ENCODE data around the gene LRRC18. TPM values are rescaled to one million over a fixed set of nuclear protein-coding genes. Genes with fewer than 3 reads are reported as not detected.

The LRRC18 gene
- total RNA-seq, 1 experiment from 2014 or later: not detected

DNA sequence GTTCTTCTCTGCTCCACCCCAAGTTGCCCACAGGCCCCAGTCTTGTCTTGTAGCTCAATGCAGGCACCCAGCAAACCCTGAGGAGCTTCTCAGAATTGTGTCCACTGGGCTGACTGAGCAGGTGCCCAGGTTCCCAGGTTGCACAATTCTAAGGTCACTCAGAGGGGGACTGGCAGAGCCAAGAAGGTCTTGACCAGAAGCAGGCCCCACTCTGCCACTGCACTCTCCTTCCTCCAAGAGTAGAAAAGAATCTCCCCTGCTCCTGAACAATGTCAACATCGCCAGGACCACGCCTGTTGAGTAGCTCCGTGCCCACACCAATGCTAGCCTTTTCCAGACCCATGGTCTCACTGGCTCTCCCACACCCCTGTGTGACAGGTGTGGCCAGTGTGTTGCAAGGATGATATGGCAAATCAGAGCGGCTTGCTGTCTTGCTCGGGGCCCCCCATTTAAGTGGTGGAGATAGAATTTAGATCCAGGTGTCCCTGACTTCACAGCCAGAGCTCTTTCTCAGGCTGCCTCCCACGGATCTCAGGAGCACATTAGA is 577 bp downstream of the LRRC18 start:
- Histone ChIP-seq H2AFZ (ENCODE audit: low read length) (no peak overlapping the region), H4K8ac (replicated peaks; ENCODE audit: insufficient read length, low read depth, low read length) (no peak overlapping the region), H2BK120ac (ENCODE audit: low read depth, low read length, poor library complexity, severe bottlenecking) (no peak overlapping the region), H4K5ac (ENCODE audit: insufficient read length, low read depth, low read length) (no peak overlapping the region), H3K14ac (ENCODE audit: insufficient read depth, low read length) (no peak overlapping the region), H3K4me2 (ENCODE audit: insufficient read depth, insufficient read length, low read length) (no peak overlapping the region), H2BK5ac (ENCODE audit: insufficient read length, low read length) (no peak overlapping the region), H3K4ac (ENCODE audit: low read depth, low read length) (no peak overlapping the region), H3K79me1 (ENCODE audit: insufficient read depth, low read depth, low read length, poor library complexity, severe bottlenecking) (no peaks in the 10 kb centered on the region), H3K56ac (ENCODE audit: insufficient read length, low read depth, low read length) (no peak overlapping the region), H2BK12ac (ENCODE audit: insufficient read length, low read depth, low read length) (no peak overlapping the region), H3K9me3 (ENCODE audit: control insufficient read depth, low read depth, low read length) (no peaks in the 10 kb centered on the region), H3K27ac (ENCODE audit: insufficient read length, low read depth, low read length) (no peak overlapping the region), H4K20me1 (ENCODE audit: control insufficient read depth, insufficient read depth, insufficient read length) (no peaks in the 10 kb centered on the region), H3T11ph (ENCODE audit: low read length) (no peak overlapping the region), H3K9ac (ENCODE audit: extremely low read depth, insufficient read length, low read length) (no peak overlapping the region), H3K4me1 (ENCODE audit: insufficient read depth, low read length) (no peaks in the 10 kb centered on the region), H3K27me3 (ENCODE audit: insufficient read depth, low read length) (no peaks in the 10 kb centered on the region), H2AK5ac (ENCODE audit: insufficient read length, low read length) (no peak overlapping the region), H2BK15ac (ENCODE audit: low read depth, low read length) (no peak overlapping the region), H2BK20ac (ENCODE audit: low read depth, low read length, poor library complexity, severe bottlenecking) (no peak overlapping the region), H3K79me2 (ENCODE audit: insufficient read depth, low read length) (no peaks in the 10 kb centered on the region), H3K23me2 (ENCODE audit: insufficient read length, low read depth, low read length, poor library complexity, severe bottlenecking) (no peaks in the 10 kb centered on the region), H3K23ac (ENCODE audit: insufficient read length, low read depth, low read length) (no peak overlapping the region), H4K91ac (ENCODE audit: insufficient read length, low read depth, low read length) (no peak overlapping the region), H3K18ac (ENCODE audit: insufficient read length, low read depth, low read length) (no peak overlapping the region)
- DNase-seq: peak; percentile 12
- Mint-ChIP-seq H3K9me3 (no peaks in the 10 kb centered on the region), H3K4me3 (no peak overlapping the region), H3K36me3 (ENCODE audit: insufficient read depth in 1 of 3, low read depth in 3 of 3) (no peaks in the 10 kb centered on the region), H3K27ac (no peak overlapping the region), H3K4me1 (peaks cover 4 to 13% of the 10 kb centered on the region in 2 experiments; a peak in 3 of 4 replicates), H3K27me3 (ENCODE audit: low read depth) (peaks cover 3% of the 10 kb centered on the region)
- WGBS (ENCODE audit: extremely low coverage, insufficient read length, low lambda C conversion rate): no CpG with 5 or more reads among the region's 6 CpGs
- TF ChIP-seq, protein P1, sequence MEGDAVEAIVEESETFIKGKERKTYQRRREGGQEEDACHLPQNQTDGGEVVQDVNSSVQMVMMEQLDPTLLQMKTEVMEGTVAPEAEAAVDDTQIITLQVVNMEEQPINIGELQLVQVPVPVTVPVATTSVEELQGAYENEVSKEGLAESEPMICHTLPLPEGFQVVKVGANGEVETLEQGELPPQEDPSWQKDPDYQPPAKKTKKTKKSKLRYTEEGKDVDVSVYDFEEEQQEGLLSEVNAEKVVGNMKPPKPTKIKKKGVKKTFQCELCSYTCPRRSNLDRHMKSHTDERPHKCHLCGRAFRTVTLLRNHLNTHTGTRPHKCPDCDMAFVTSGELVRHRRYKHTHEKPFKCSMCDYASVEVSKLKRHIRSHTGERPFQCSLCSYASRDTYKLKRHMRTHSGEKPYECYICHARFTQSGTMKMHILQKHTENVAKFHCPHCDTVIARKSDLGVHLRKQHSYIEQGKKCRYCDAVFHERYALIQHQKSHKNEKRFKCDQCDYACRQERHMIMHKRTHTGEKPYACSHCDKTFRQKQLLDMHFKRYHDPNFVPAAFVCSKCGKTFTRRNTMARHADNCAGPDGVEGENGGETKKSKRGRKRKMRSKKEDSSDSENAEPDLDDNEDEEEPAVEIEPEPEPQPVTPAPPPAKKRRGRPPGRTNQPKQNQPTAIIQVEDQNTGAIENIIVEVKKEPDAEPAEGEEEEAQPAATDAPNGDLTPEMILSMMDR (conservative IDR thresholded peaks at IDR 0.05): no peak

All from H9 (cell line).